H9 (cell line): ENCODE results near the gene CCDC34. TPM values are rescaled to one million over a fixed set of nuclear protein-coding genes. Genes with fewer than 3 reads are reported as not detected.
"Not testable (repeated sequence)": the region's sequence is repeated elsewhere in the genome, so short reads cannot be mapped to it uniquely, and the experiment has no call there.

Experiments
- DNase-seq: peaks from one replicate; pipeline ENCODE4 v3.0.0-alpha.2; 2017
- H2AFZ ChIP-seq: one replicate; pipeline ENCODE4 v1.6.1; 2013; ENCODE audit warnings: mild to moderate bottlenecking, low read length, control low read depth, moderate library complexity
- H2AK5ac ChIP-seq: 2 replicates; pipeline ENCODE4 v1.6.1; 2013; ENCODE audit warnings: low read length, control low read depth, mixed read lengths; ENCODE audit not compliant: insufficient read length
- H2BK120ac ChIP-seq: one replicate; pipeline ENCODE4 v1.6.1; 2013; ENCODE audit warnings: low read depth, mild to moderate bottlenecking, low read length, control low read depth, inconsistent platforms; ENCODE audit not compliant: poor library complexity, severe bottlenecking
- H2BK12ac ChIP-seq: 2 replicates; pipeline ENCODE4 v1.6.1; 2013; ENCODE audit warnings: low read length, control low read depth, mixed read lengths, low read depth; ENCODE audit not compliant: insufficient read length
- H2BK15ac ChIP-seq: 2 replicates; pipeline ENCODE4 v1.6.1; 2013; ENCODE audit warnings: low read depth, low read length, control low read depth
- H2BK20ac ChIP-seq: one replicate; pipeline ENCODE4 v1.6.1; 2013; ENCODE audit warnings: low read depth, mild to moderate bottlenecking, low read length, control low read depth, inconsistent platforms; ENCODE audit not compliant: poor library complexity, severe bottlenecking
- H2BK5ac ChIP-seq: 2 replicates; pipeline ENCODE4 v1.6.1; 2013; ENCODE audit warnings: low read length, control low read depth, mixed read lengths; ENCODE audit not compliant: insufficient read length
- H3K14ac ChIP-seq: 2 replicates; pipeline ENCODE4 v1.6.1; 2013; ENCODE audit warnings: low read length, control low read depth; ENCODE audit not compliant: insufficient read depth
- H3K18ac ChIP-seq: 2 replicates; pipeline ENCODE4 v1.6.1; 2013; ENCODE audit warnings: low read depth, mild to moderate bottlenecking, mixed read lengths, low read length, control low read depth; ENCODE audit not compliant: insufficient read length
- H3K23ac ChIP-seq: 2 replicates; pipeline ENCODE4 v1.6.1; 2013; ENCODE audit warnings: low read length, control low read depth, mixed read lengths, low read depth; ENCODE audit not compliant: insufficient read length
- H3K23me2 ChIP-seq: 2 replicates; pipeline ENCODE4 v1.6.1; 2013; ENCODE audit warnings: low read depth, mild to moderate bottlenecking, mixed read lengths, low read length, control low read depth; ENCODE audit not compliant: insufficient read length, poor library complexity, severe bottlenecking
- H3K27ac ChIP-seq: 2 replicates; pipeline ENCODE4 v1.5.1; 2013; ENCODE audit warnings: low read length, control low read depth, mixed read lengths, low read depth; ENCODE audit not compliant: insufficient read length
- H3K27me3 ChIP-seq: 2 replicates; pipeline ENCODE4 v1.6.1; 2013; ENCODE audit warnings: low read length, control low read depth, inconsistent platforms; ENCODE audit not compliant: insufficient read depth
- H3K4ac ChIP-seq: 2 replicates; pipeline ENCODE4 v1.6.1; 2013; ENCODE audit warnings: low read depth, mild to moderate bottlenecking, control low read depth, inconsistent platforms, low read length, moderate library complexity
- H3K4me1 ChIP-seq: 2 replicates; pipeline ENCODE4 v1.6.1; 2013; ENCODE audit warnings: low read length, control low read depth, inconsistent platforms; ENCODE audit not compliant: insufficient read depth
- H3K4me2 ChIP-seq: 2 replicates; pipeline ENCODE4 v1.6.1; 2013; ENCODE audit warnings: low read length, control low read depth, mixed read lengths; ENCODE audit not compliant: insufficient read length, insufficient read depth
- H3K56ac ChIP-seq: 2 replicates; pipeline ENCODE4 v1.6.1; 2013; ENCODE audit warnings: low read depth, mild to moderate bottlenecking, mixed read lengths, low read length, control low read depth; ENCODE audit not compliant: insufficient read length
- H3K79me1 ChIP-seq: 2 replicates; pipeline ENCODE4 v1.6.1; 2013; ENCODE audit warnings: low read depth, mild to moderate bottlenecking, moderate library complexity, low read length, control low read depth, inconsistent platforms; ENCODE audit not compliant: insufficient read depth, poor library complexity, severe bottlenecking
- H3K79me2 ChIP-seq: 2 replicates; pipeline ENCODE4 v1.6.1; 2013; ENCODE audit warnings: low read length, control low read depth, inconsistent platforms; ENCODE audit not compliant: insufficient read depth
- H3K9ac ChIP-seq: 2 replicates; pipeline ENCODE4 v1.6.1; 2013; ENCODE audit warnings: low read length, control low read depth, mixed read lengths; ENCODE audit not compliant: insufficient read length; ENCODE audit errors: extremely low read depth
- H3K9me3 ChIP-seq: one replicate; pipeline ENCODE4 v1.6.1; 2013; ENCODE audit warnings: low read depth, low read length, inconsistent platforms; ENCODE audit not compliant: control insufficient read depth
- H3T11ph ChIP-seq: one replicate; pipeline ENCODE4 v1.6.1; 2013; ENCODE audit warnings: mild to moderate bottlenecking, low read length, control low read depth, inconsistent platforms
- H4K20me1 ChIP-seq: one replicate; pipeline ENCODE4 v1.6.1; 2013; ENCODE audit not compliant: control insufficient read depth, insufficient read length, insufficient read depth
- H4K5ac ChIP-seq: 2 replicates; pipeline ENCODE4 v1.6.1; 2013; ENCODE audit warnings: low read depth, mild to moderate bottlenecking, mixed read lengths, low read length, control low read depth; ENCODE audit not compliant: insufficient read length
- H4K8ac ChIP-seq: replicated peaks from 2 replicates; pipeline ENCODE4 v1.6.1; 2013; ENCODE audit warnings: low read length, control low read depth, mixed read lengths, low read depth; ENCODE audit not compliant: insufficient read length
- H4K91ac ChIP-seq: 2 replicates; pipeline ENCODE4 v1.6.1; 2013; ENCODE audit warnings: low read depth, mild to moderate bottlenecking, moderate library complexity, mixed read lengths, low read length, control low read depth; ENCODE audit not compliant: insufficient read length
- H3K27ac Mint-ChIP-seq, 3 experiments: 2 replicates in 2 of 3; 3 replicates in 1 of 3; pipeline ENCODE4 v1.8.0; 2020 to 2021; ENCODE audit warnings: mixed read lengths in 3 of 3, mild to moderate bottlenecking in 1 of 3, moderate library complexity in 1 of 3
- H3K27me3 Mint-ChIP-seq: 2 replicates; pipeline ENCODE4 v1.8.0; 2021; ENCODE audit warnings: low read depth, mild to moderate bottlenecking, moderate library complexity, mixed read lengths
- H3K36me3 Mint-ChIP-seq, 3 experiments: 2 replicates in 2 of 3; 3 replicates in 1 of 3; pipeline ENCODE4 v1.8.0; 2020 to 2021; ENCODE audit warnings: low read depth in 3 of 3, mixed read lengths in 3 of 3; ENCODE audit not compliant: insufficient read depth in 1 of 3
- H3K4me1 Mint-ChIP-seq, 2 experiments: 2 replicates each; pipeline ENCODE4 v1.8.0; 2020; ENCODE audit warnings: mixed read lengths in 2 of 2
- H3K4me3 Mint-ChIP-seq, 2 experiments: 2 replicates in 1 of 2; 3 replicates in 1 of 2; pipeline ENCODE4 v1.8.0; 2020 to 2021; ENCODE audit warnings: mild to moderate bottlenecking in 2 of 2, mixed read lengths in 2 of 2, moderate library complexity in 1 of 2
- H3K9me3 Mint-ChIP-seq, 2 experiments: 2 replicates in 1 of 2; 3 replicates in 1 of 2; pipeline ENCODE4 v1.8.0; 2020; ENCODE audit warnings: mild to moderate bottlenecking in 2 of 2, mixed read lengths in 2 of 2, moderate library complexity in 1 of 2
- WGBS: extraction: QIAGEN DNeasy Blood & Tissue Kit; methylation state at CpG from one replicate; pipeline ENCODE4 v1.1.7; 2013; ENCODE audit warnings: missing lambda C conversion rate, low lambda C conversion rate, mixed read lengths; ENCODE audit not compliant: insufficient read length; ENCODE audit errors: extremely low coverage; 5-methylcytosine and 5-hydroxymethylcytosine counted together
- total RNA-seq: library from RNA; stranded (reverse); gene quantifications from 2 replicates; pipeline ENCODE4 v1.2.1, GENCODE V29; 2021
- TF ChIP-seq, protein P1 (sequence below): fragments of 200-600 bp; sonication (generic); conservative IDR thresholded peaks from 3 replicates; pipeline ENCODE4 v1.8.0; 2021; ENCODE audit warnings: antibody characterized with exemption, mild to moderate bottlenecking

CCDC34 gene
- total RNA-seq, 1 experiment from 2014 or later, result 25.2 TPM

DNA sequence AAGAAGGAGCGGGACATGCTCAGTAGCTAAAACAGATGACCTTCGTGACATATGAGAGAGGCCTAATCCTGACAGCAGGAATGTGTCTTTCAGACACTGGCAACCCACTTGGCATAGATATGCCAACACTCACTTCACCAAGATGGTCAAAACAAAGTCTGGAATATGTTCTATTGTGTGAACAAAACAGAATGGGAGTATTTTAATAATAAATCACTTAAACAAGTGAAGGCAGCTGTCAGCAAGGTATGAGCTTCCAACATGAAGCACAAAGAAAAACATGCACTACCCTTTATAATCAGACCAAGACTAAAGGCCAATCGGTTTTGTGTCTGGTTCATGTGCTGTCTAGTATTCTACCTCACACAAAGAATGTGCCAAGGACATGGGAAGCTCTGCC, 23.1 kb downstream of the CCDC34 start:
- WGBS, result no CpG with 5 or more reads among the region's 3 CpGs
- Histone ChIP-seq H3K9me3 (no peaks in the 10 kb centered on the region), H3K27ac (no peak overlapping the region)

DNA sequence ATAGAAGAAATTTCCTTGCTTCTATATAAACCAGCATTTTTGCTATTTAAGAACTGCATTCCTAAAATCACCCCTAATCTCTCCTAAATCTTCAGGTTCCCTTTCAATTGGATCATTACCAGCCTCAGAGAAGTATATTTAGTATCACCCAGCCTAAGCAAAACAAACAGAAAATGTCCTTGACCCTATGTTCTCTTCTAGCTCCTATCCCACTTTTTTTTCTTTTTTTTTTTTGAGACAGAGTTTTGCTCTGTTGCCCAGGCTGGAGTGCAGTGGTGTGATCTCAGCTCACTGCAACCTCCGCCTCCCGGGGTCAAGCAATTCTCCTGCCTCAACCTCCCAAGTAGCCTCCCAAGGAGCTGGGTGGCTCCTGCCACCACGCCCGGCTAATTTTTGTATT, 28.3 kb downstream of the CCDC34 start:
- not testable (repeated sequence) for H3K27me3 Mint-ChIP-seq, H3K18ac ChIP-seq, H3K27ac ChIP-seq, H2BK120ac ChIP-seq, H3K27me3 ChIP-seq, H4K5ac ChIP-seq, H3K27ac Mint-ChIP-seq, DNase-seq, H3K4me3 Mint-ChIP-seq, H2BK15ac ChIP-seq, H3K79me2 ChIP-seq, H2BK20ac ChIP-seq, H4K20me1 ChIP-seq, H2BK12ac ChIP-seq, H3K56ac ChIP-seq, H3K4ac ChIP-seq, H3K23ac ChIP-seq, H2BK5ac ChIP-seq, H2AK5ac ChIP-seq, H4K8ac ChIP-seq, H3K9me3 ChIP-seq, H3T11ph ChIP-seq, H3K79me1 ChIP-seq, H3K9ac ChIP-seq, H3K4me1 ChIP-seq, H3K23me2 ChIP-seq, H4K91ac ChIP-seq, H3K4me2 ChIP-seq, H3K9me3 Mint-ChIP-seq, H3K14ac ChIP-seq, H2AFZ ChIP-seq
- Mint-ChIP-seq H3K36me3 (peaks cover 4 to 34% (median 28%) of the 10 kb centered on the region in 3 experiments; a peak in 6 of 7 replicates), H3K4me1 (peaks cover 22 to 27% of the 10 kb centered on the region in 2 experiments)
- no CpG with 5 or more reads among the region's 4 CpGs for WGBS

More for the DNA sequence above, 23.1 kb downstream of the CCDC34 start:
- no peak overlapping the region for H2BK120ac ChIP-seq
- no peak overlapping the region for H2AFZ ChIP-seq
- no peak overlapping the region for H4K5ac ChIP-seq
- Mint-ChIP-seq H3K27ac (no peak overlapping the region), H3K4me3 (no peak overlapping the region), H3K36me3 (peaks cover 22 to 52% (median 30%) of the 10 kb centered on the region in 3 experiments), H3K9me3 (peaks cover 10 to 15% of the 10 kb centered on the region in 2 experiments; a peak in 4 of 5 replicates), H3K4me1 (no peaks in the 10 kb centered on the region), H3K27me3 (no peaks in the 10 kb centered on the region)
- H3K79me2 ChIP-seq, result no peaks in the 10 kb centered on the region
- TF ChIP-seq, protein P1, sequence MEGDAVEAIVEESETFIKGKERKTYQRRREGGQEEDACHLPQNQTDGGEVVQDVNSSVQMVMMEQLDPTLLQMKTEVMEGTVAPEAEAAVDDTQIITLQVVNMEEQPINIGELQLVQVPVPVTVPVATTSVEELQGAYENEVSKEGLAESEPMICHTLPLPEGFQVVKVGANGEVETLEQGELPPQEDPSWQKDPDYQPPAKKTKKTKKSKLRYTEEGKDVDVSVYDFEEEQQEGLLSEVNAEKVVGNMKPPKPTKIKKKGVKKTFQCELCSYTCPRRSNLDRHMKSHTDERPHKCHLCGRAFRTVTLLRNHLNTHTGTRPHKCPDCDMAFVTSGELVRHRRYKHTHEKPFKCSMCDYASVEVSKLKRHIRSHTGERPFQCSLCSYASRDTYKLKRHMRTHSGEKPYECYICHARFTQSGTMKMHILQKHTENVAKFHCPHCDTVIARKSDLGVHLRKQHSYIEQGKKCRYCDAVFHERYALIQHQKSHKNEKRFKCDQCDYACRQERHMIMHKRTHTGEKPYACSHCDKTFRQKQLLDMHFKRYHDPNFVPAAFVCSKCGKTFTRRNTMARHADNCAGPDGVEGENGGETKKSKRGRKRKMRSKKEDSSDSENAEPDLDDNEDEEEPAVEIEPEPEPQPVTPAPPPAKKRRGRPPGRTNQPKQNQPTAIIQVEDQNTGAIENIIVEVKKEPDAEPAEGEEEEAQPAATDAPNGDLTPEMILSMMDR, result no peak
- H3K9ac ChIP-seq, result no peak overlapping the region
- no peak overlapping the region for H3K4ac ChIP-seq
- H2AK5ac ChIP-seq, result no peak overlapping the region
- no peak for DNase-seq
- no peak overlapping the region for H2BK12ac ChIP-seq
- H3K14ac ChIP-seq, result no peak overlapping the region
- no peak overlapping the region for H3K56ac ChIP-seq
- H4K8ac ChIP-seq, result no peak overlapping the region
- H2BK5ac ChIP-seq, result no peak overlapping the region
- H3K27me3 ChIP-seq, result no peaks in the 10 kb centered on the region
- no peaks in the 10 kb centered on the region for H3K23me2 ChIP-seq
- no peak overlapping the region for H3K18ac ChIP-seq
- no peak overlapping the region for H3K4me2 ChIP-seq
- H3K79me1 ChIP-seq, result no peaks in the 10 kb centered on the region
- H3T11ph ChIP-seq, result no peak overlapping the region
- H2BK20ac ChIP-seq, result no peak overlapping the region
- H3K23ac ChIP-seq, result no peak overlapping the region
- no peaks in the 10 kb centered on the region for H4K20me1 ChIP-seq
- no peak overlapping the region for H4K91ac ChIP-seq
- no peaks in the 10 kb centered on the region for H3K4me1 ChIP-seq
- no peak overlapping the region for H2BK15ac ChIP-seq
